Mesendoderm (in vitro differentiated cells): ENCODE data around the gene CST5.
A peak's percentile ranks its signal among the peaks of the same experiment; 100 is the strongest.

ENCODE experiments used
- DNase-seq: peaks from one replicate; pipeline ENCODE4 v3.0.0; 2013
- H2AK5ac ChIP-seq: 2 replicates; pipeline ENCODE4 v1.6.1; 2013; ENCODE audit warnings: low read length, inconsistent platforms
- H2BK120ac ChIP-seq: 2 replicates; pipeline ENCODE4 v1.6.1; 2013; ENCODE audit warnings: low read depth, mild to moderate bottlenecking, low read length, moderate library complexity, mixed read lengths
- H2BK15ac ChIP-seq: replicated peaks from 2 replicates; pipeline ENCODE4 v1.6.1; 2013; ENCODE audit warnings: low read depth, mild to moderate bottlenecking, moderate library complexity
- H2BK5ac ChIP-seq: 2 replicates; pipeline ENCODE4 v1.6.1; 2013; ENCODE audit warnings: low read length, inconsistent platforms
- H3K18ac ChIP-seq: 2 replicates; pipeline ENCODE4 v1.6.1; 2013; ENCODE audit warnings: mild to moderate bottlenecking, low read length, mixed read lengths
- H3K23ac ChIP-seq: one replicate; pipeline ENCODE4 v1.6.1; 2013; ENCODE audit warnings: low read length
- H3K27ac ChIP-seq: 2 replicates; pipeline ENCODE4 v1.5.1; 2013; ENCODE audit warnings: low read depth, mild to moderate bottlenecking, inconsistent platforms, low read length, moderate library complexity
- H3K27me3 ChIP-seq: 2 replicates; pipeline ENCODE4 v1.6.1; 2013; ENCODE audit warnings: low read length, control low read depth, mild to moderate bottlenecking, inconsistent platforms; ENCODE audit not compliant: insufficient read depth, poor library complexity
- H3K36me3 ChIP-seq: 2 replicates; pipeline ENCODE4 v1.6.1; 2013; ENCODE audit warnings: low read length, inconsistent platforms; ENCODE audit not compliant: control insufficient read depth, insufficient read depth
- H3K4ac ChIP-seq: one replicate; pipeline ENCODE4 v1.6.1; 2013; ENCODE audit warnings: low read depth, mild to moderate bottlenecking, low read length, moderate library complexity
- H3K4me1 ChIP-seq: 2 replicates; pipeline ENCODE4 v1.6.1; 2013; ENCODE audit warnings: low read depth, low read length, inconsistent platforms; ENCODE audit not compliant: control insufficient read depth
- H3K4me2 ChIP-seq: 2 replicates; pipeline ENCODE4 v1.6.1; 2013; ENCODE audit warnings: low read length
- H3K4me3 ChIP-seq: 2 replicates; pipeline ENCODE4 v1.5.1; 2013; ENCODE audit warnings: mild to moderate bottlenecking, low read length
- H3K56ac ChIP-seq: one replicate; pipeline ENCODE4 v1.6.1; 2013; ENCODE audit warnings: low read length
- H3K79me1 ChIP-seq: 2 replicates; pipeline ENCODE4 v1.6.1; 2013; ENCODE audit warnings: low read length, inconsistent platforms
- H3K79me2 ChIP-seq: 2 replicates; pipeline ENCODE4 v1.6.1; 2013; ENCODE audit warnings: mild to moderate bottlenecking, low read length; ENCODE audit not compliant: control insufficient read depth, insufficient read depth
- H3K9ac ChIP-seq: 2 replicates; pipeline ENCODE4 v1.6.1; 2013; ENCODE audit warnings: low read length, inconsistent platforms
- H4K5ac ChIP-seq: one replicate; pipeline ENCODE4 v1.6.1; 2013; ENCODE audit warnings: low read length
- H4K8ac ChIP-seq: one replicate; pipeline ENCODE4 v1.6.1; 2013; ENCODE audit warnings: low read depth, mild to moderate bottlenecking, control low read depth, low read length, moderate library complexity
- WGBS: extraction: QIAGEN DNeasy Blood & Tissue Kit; methylation state at CpG from one replicate; pipeline ENCODE4 v1.1.7; 2013; ENCODE audit warnings: low lambda C conversion rate, missing lambda C conversion rate; ENCODE audit not compliant: insufficient coverage; ENCODE audit errors: extremely low coverage; 5-methylcytosine and 5-hydroxymethylcytosine counted together

Gene CST5

DNA sequence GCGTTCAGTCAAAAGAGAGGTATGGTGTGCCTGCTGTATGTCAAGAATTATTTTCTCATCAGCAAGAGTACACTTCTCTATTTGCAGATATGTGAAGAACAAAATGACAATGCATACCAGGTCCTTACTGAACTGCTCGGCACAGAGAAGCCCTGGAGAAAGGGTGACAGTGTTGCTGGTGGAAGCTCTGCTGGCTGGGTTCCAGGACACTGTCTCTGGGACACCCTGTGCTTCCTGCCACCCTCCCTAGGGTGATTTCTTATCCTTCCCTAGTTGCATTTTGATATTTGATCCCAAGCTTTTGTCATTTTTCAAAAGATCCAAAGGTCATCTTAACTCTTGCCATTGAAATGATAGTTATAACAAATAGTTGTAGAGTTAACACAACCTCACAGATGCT is 8.3 kb upstream of the CST5 start:
- Histone ChIP-seq H3K79me1 (no peaks in the 10 kb centered on the region), H2BK15ac (no peak overlapping the region), H3K27me3 (no peaks in the 10 kb centered on the region), H3K23ac (no peak overlapping the region), H3K4me1 (no peaks in the 10 kb centered on the region), H4K8ac (no peak overlapping the region), H3K9ac (no peak overlapping the region), H2BK120ac (no peak overlapping the region), H3K18ac (no peak overlapping the region), H3K27ac (no peak overlapping the region), H3K4me3 (no peak overlapping the region), H2AK5ac (no peak overlapping the region), H3K79me2 (no peaks in the 10 kb centered on the region), H2BK5ac (no peak overlapping the region), H3K56ac (no peak overlapping the region), H3K36me3 (no peaks in the 10 kb centered on the region), H4K5ac (no peak overlapping the region), H3K4ac (no peak overlapping the region), H3K4me2 (no peak overlapping the region)
- WGBS = no CpG with 5 or more reads among the region's 2 CpGs
- no peak for DNase-seq

DNA sequence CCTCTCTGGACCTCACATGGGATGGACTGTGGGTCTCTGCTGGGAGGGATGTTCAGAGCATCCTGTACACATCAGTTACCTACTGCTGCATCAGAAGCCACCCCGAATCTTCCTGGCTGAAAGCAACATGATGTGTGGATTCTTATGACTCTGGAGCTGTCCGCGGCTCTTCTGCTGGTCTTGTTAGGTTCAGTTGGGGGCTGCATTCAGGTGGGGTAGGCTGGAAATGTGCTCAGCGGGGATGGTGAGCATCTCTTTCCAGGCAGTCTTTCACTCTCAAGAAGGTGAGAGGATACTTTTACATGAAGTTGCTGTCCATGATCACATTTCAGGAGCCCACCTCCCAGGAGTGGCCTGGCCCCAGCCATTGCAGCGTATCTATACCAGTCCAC is 5.2 kb upstream of the CST5 start:
- no peaks in the 10 kb centered on the region for H3K4me1 ChIP-seq
- H3K27ac ChIP-seq = no peak overlapping the region
- H3K9ac ChIP-seq = no peak overlapping the region
- no peak overlapping the region for H4K8ac ChIP-seq
- H4K5ac ChIP-seq = no peak overlapping the region
- no peak overlapping the region for H3K18ac ChIP-seq
- no peak for DNase-seq
- no peaks in the 10 kb centered on the region for H3K27me3 ChIP-seq
- H2BK15ac ChIP-seq = no peak overlapping the region
- no peaks in the 10 kb centered on the region for H3K79me1 ChIP-seq
- no CpG with 5 or more reads among the region's 5 CpGs for WGBS
- no peak overlapping the region for H2BK120ac ChIP-seq
- no peak overlapping the region for H2AK5ac ChIP-seq
- H2BK5ac ChIP-seq = no peak overlapping the region
- H3K56ac ChIP-seq = no peak overlapping the region
- H3K4me3 ChIP-seq = no peak overlapping the region
- no peaks in the 10 kb centered on the region for H3K36me3 ChIP-seq
- H3K23ac ChIP-seq = no peak overlapping the region
- no peak overlapping the region for H3K4ac ChIP-seq
- H3K4me2 ChIP-seq = no peak overlapping the region
- H3K79me2 ChIP-seq = no peaks in the 10 kb centered on the region

DNA sequence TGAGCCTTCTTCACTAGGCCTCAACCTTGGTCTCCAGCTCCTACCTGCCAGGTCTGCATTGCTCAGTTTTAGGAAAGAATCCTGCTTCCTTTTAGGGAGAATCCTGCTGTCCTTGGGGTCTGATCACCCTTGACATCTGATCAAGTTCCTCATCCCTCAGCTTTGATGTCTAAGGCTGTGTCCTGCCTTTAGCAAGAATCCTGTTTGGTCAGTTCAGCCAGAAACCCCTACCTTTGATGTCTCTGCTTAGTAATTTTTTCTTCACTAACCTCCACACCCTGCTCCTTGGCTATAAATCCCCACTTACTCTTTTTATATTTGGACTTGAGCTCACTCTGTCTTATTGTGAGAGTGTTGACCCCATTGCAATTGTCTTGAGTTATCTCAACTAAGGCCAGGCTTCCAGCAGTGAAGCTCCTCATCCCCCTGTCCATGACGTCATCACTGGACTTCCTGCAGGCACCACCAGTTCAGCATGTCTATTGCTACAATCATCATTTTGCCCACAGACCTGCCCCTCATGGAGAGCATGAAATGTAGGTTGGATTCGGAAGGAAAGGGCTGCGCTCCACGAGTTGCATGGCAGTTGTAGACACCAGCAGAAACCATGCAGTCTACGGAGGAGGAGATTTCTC is 4.7 kb upstream of the CST5 start:
- WGBS = no CpG with 5 or more reads among the region's 5 CpGs

DNA sequence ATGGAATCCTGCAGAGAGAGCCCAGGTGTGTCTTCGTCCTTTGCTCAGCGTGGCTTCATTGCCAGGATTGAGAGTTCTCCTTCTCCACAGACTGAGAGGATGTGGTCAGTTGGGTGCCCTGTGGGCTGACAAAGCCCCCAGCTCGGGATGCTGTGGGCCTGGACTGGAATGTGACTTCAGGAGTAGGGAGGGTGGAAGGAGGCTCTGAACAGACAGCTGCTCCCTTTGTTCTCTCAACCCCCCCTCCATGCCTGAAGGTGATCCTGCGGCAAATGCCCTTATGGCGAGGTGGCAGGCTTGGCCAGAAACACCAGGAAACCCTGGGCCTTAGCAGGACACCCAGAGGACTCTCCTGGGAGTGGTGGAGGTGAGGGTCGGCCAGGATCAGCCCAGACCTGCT is 1.8 kb upstream of the CST5 start:
- no peaks in the 10 kb centered on the region for H3K79me2 ChIP-seq
- no peak overlapping the region for H3K23ac ChIP-seq
- H3K4me1 ChIP-seq = no peaks in the 10 kb centered on the region
- H4K5ac ChIP-seq = no peak overlapping the region
- no peaks in the 10 kb centered on the region for H3K79me1 ChIP-seq
- no peak overlapping the region for H4K8ac ChIP-seq
- no peak overlapping the region for H3K27ac ChIP-seq
- no peak overlapping the region for H3K18ac ChIP-seq
- no peak overlapping the region for H3K9ac ChIP-seq
- H3K4ac ChIP-seq = no peak overlapping the region
- H3K4me3 ChIP-seq = no peak overlapping the region
- no peak overlapping the region for H2BK120ac ChIP-seq
- no peaks in the 10 kb centered on the region for H3K27me3 ChIP-seq
- H2BK15ac ChIP-seq = no peak overlapping the region
- no peak overlapping the region for H2AK5ac ChIP-seq
- H3K4me2 ChIP-seq = no peak overlapping the region
- no peak overlapping the region for H2BK5ac ChIP-seq
- H3K36me3 ChIP-seq = no peaks in the 10 kb centered on the region
- WGBS = no CpG with 5 or more reads among the region's 6 CpGs
- DNase-seq = no peak
- peak overlapping the region; percentile 10 for H3K56ac ChIP-seq

More for the DNA sequence above, 4.7 kb upstream of the CST5 start:
- Histone ChIP-seq H3K79me2 (no peaks in the 10 kb centered on the region), H4K5ac (no peak overlapping the region), H3K9ac (no peak overlapping the region), H3K4me1 (no peaks in the 10 kb centered on the region), H3K36me3 (no peaks in the 10 kb centered on the region), H2BK15ac (no peak overlapping the region), H3K23ac (no peak overlapping the region), H3K56ac (no peak overlapping the region), H3K79me1 (no peaks in the 10 kb centered on the region), H3K4ac (no peak overlapping the region), H2AK5ac (no peak overlapping the region), H2BK5ac (no peak overlapping the region), H3K4me2 (no peak overlapping the region), H3K27me3 (no peaks in the 10 kb centered on the region), H3K18ac (no peak overlapping the region), H3K27ac (no peak overlapping the region), H4K8ac (no peak overlapping the region), H3K4me3 (no peak overlapping the region), H2BK120ac (no peak overlapping the region)
- no peak for DNase-seq

DNA sequence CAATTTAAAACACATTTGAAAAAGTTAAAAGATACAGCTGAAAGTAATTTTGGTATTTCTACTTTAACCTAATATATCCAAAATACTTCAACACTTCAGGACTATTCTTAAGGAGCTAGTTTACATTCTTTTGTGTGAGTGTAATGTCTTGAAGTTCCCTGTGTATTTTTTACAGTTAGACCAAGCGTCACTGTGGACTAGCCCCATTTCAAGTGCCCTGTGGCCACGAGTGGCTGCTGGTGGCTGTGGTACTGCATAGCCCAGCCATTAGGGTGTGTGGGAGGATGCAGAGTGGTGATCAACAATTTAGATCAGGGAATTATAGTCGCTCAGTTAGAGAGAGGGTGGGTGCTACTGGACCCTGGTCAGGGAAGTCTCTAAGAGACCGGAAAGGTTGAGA is 869 bp upstream of the CST5 start:
- Histone ChIP-seq H3K36me3 (no peaks in the 10 kb centered on the region), H3K56ac (no peak overlapping the region), H2BK15ac (no peak overlapping the region), H3K27ac (no peak overlapping the region), H3K4me3 (no peak overlapping the region), H3K79me2 (no peaks in the 10 kb centered on the region), H3K23ac (no peak overlapping the region), H3K9ac (no peak overlapping the region), H4K5ac (no peak overlapping the region), H3K27me3 (no peaks in the 10 kb centered on the region), H2BK120ac (no peak overlapping the region), H3K4me2 (no peak overlapping the region), H2BK5ac (no peak overlapping the region), H3K4me1 (no peaks in the 10 kb centered on the region), H3K18ac (no peak overlapping the region), H4K8ac (no peak overlapping the region), H3K4ac (no peak overlapping the region), H3K79me1 (no peaks in the 10 kb centered on the region), H2AK5ac (no peak overlapping the region)
- no CpG with 5 or more reads among the region's 4 CpGs for WGBS
- DNase-seq = no peak

DNA sequence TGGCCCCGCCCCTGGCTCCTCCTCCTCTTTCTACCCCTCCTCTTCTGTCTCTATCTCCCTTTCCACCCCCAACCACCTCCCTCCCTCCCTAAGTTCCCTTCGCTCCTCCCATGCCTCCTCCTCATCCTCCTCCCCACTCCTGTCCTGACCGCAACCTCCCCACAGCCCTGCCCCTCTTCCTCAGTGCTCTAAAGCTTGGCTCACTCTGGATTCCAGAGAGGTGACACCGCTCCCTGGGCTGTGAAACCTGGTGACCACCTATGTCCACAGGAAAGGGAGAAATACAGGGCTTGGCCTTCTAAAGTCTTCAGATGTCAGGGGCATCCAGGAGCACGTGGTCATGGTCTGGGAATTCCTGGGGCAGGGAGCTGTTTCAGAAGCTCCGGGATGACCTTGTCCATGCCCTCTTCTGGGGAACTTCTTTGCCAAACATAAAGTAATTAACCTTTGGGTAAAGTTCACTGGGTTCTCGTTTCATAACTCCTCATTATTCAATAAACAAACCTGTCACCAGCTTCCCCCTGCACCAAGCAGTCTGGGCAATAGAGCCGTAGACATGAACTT is 345 bp upstream of the CST5 start:
- H3K4me3 ChIP-seq = no peak overlapping the region
- no peaks in the 10 kb centered on the region for H3K79me1 ChIP-seq
- DNase-seq = peak; percentile 76
- no peak overlapping the region for H2AK5ac ChIP-seq
- H4K5ac ChIP-seq = no peak overlapping the region
- H2BK120ac ChIP-seq = no peak overlapping the region
- H3K56ac ChIP-seq = no peak overlapping the region
- H3K36me3 ChIP-seq = no peaks in the 10 kb centered on the region
- H2BK15ac ChIP-seq = no peak overlapping the region
- no peak overlapping the region for H3K9ac ChIP-seq
- H3K4ac ChIP-seq = no peak overlapping the region
- H4K8ac ChIP-seq = no peak overlapping the region
- no peaks in the 10 kb centered on the region for H3K27me3 ChIP-seq
- WGBS = no CpG with 5 or more reads among the region's 8 CpGs
- H3K4me2 ChIP-seq = no peak overlapping the region
- no peak overlapping the region for H2BK5ac ChIP-seq
- no peaks in the 10 kb centered on the region for H3K4me1 ChIP-seq
- no peak overlapping the region for H3K18ac ChIP-seq
- H3K23ac ChIP-seq = no peak overlapping the region
- no peaks in the 10 kb centered on the region for H3K79me2 ChIP-seq
- no peak overlapping the region for H3K27ac ChIP-seq
